Psoas muscle (tissue), 8 donors: ENCODE measurements around the gene ZBTB16. TPM values are rescaled to one million over a fixed set of nuclear protein-coding genes. Genes with fewer than 3 reads are reported as not detected.

Experiments
- ATAC-seq, 4 donors: fragments of 200-7000 bp; cut with Tn5 transposase; one replicate each; pipeline ENCODE4 v1.9.1; 2020; ENCODE audit warnings: moderate library complexity in 3 of 4, mild to moderate bottlenecking in 2 of 4
- DNase-seq, 2 donors: peaks; one replicate each; pipeline ENCODE4 v3.0.0-alpha.2; 2020
- H3K27ac ChIP-seq: fragments of 200-600 bp; one replicate; pipeline ENCODE4 v1.8.0; 2022
- H3K27me3 ChIP-seq, 3 donors: fragments of 200-600 bp in 1 of 3; one replicate each; pipeline versions ENCODE4 v1.6.1 to v1.8.0; 2013 to 2022; ENCODE audit warnings: low read length in 2 of 3, mild to moderate bottlenecking in 2 of 3, moderate library complexity in 1 of 3; ENCODE audit not compliant: insufficient read depth in 3 of 3
- H3K36me3 ChIP-seq, 2 donors: fragments of 200-600 bp in 1 of 2; one replicate each; pipeline versions ENCODE4 v1.6.1 to v1.8.0; 2013 to 2022; ENCODE audit warnings: low read depth in 1 of 2, mild to moderate bottlenecking in 1 of 2, moderate library complexity in 1 of 2; ENCODE audit not compliant: insufficient read depth in 1 of 2
- H3K4me1 ChIP-seq: fragments of 200-600 bp; one replicate; pipeline ENCODE4 v1.8.0; 2022
- H3K4me3 ChIP-seq: fragments of 200-600 bp; one replicate; pipeline ENCODE4 v1.8.0; 2022; ENCODE audit warnings: mild to moderate bottlenecking
- H3K9me3 ChIP-seq: fragments of 200-600 bp; one replicate; pipeline ENCODE4 v1.8.0; 2022
- CTCF ChIP-seq: fragments of 200-600 bp; IDR thresholded peaks from one replicate; pipeline ENCODE4 v1.8.0; 2022; ENCODE audit warnings: antibody characterized with exemption
- WGBS, 3 donors: extraction: QIAGEN DNeasy Blood & Tissue Kit; methylation state at CpG; one replicate each; pipeline versions ENCODE4 v1.1.6 to v1.1.7; 2013; 5-methylcytosine and 5-hydroxymethylcytosine counted together
- intact Hi-C, 2 donors: fragments of 100-400 bp; cut with DNase I; formaldehyde crosslinking; loops; one replicate each; pipeline versions ENCODE4 v1.11.0 to v1.14.2; 2022
- polyA plus RNA-seq, 3 donors: library from polyadenylated mRNA; stranded (reverse); fragments of 200-250 nt; gene quantifications; one replicate each; pipeline ENCODE4 v1.2.3, GENCODE V29; 2013
- total RNA-seq, 4 donors: library from RNA; stranded (reverse); fragmentation: NEBNext Ultra II Directional in 2 of 4; extraction: Animal tissue kit (Norgen Biotek cat#: 25700) in 2 of 4; gene quantifications; one replicate each; pipeline versions ENCODE4 v1.2.1 to v1.2.4, GENCODE V29; 2021 to 2023
- donor health status: healthy with polysubstance abuse.
- donor health status: DM: no; HTN: no; CAD: no; lungs with moderate emphysema.
- donor health status: Bipolar disorder and iron deficiency.
- donor health status: healthy.
- donor health status: DM: yes; HTN: yes; CAD: no.
- donor health status: DM: no; HTN: no; CAD: no.
- donor health status: DM: no; HTN: no; CAD: no.
- donor health status: DM: yes; HTN: yes; CAD: no.

The ZBTB16 gene
- total and polyA plus RNA-seq, 7 donors, result 11.7 to 299 (median 89.8) TPM

GRCh38 chr11:114293201-114293711 lies 233.7 kb downstream of the ZBTB16 start:
- 32 to 61% (median 40%) methylated on average over 1 of the region's 1 CpG for WGBS, 3 donors
- DNase-seq (no peak), ATAC-seq (no peak)
- no peak overlapping the region for H3K4me3 ChIP-seq
- H3K4me1 ChIP-seq, result peaks cover 35% of the 10 kb centered on the region
- peak overlapping the region; percentile 80 for H3K27ac ChIP-seq
- H3K27me3 ChIP-seq, result peaks cover 0 to 2% (median 0%) of the 10 kb centered on the region in 3 donors
- peaks cover 0 to 6% of the 10 kb centered on the region in 2 donors for H3K36me3 ChIP-seq
- TF ChIP-seq CTCF, result no peak
- no peaks in the 10 kb centered on the region for H3K9me3 ChIP-seq
- intact Hi-C loops, result no loop called here

- Histone ChIP-seq H3K36me3 (peaks cover 0 to 29% of the 10 kb centered on the region in 2 donors), H3K9me3 (no peaks in the 10 kb centered on the region), H3K4me3 (peak within 1 kb of the TSS; percentile 72), H3K4me1 (peaks cover 35% of the 10 kb centered on the region), H3K27me3 (peaks cover 0 to 2% (median 0%) of the 10 kb centered on the region in 3 donors), H3K27ac (peak within 1 kb of the TSS; percentile 80)
- WGBS, 3 donors, result 21% methylated on average over 11 of the region's 11 CpGs
- ATAC-seq (peak; percentile 59 to 76 (median 72)), DNase-seq (peak; percentile 83 to 87)
- no peak for TF ChIP-seq CTCF
- intact Hi-C loops, result no loop called here
These were observed 236.4 kb downstream of the ZBTB16 start, which contains the start of gene NNMT for GRCh38 chr11:114295676-114296604. TSS of gene NNMT (plus strand) at chr11:114296399. CDS start at chr11:114296557, 158 bp downstream.

- ATAC-seq (peak in 3 of 4 donors; percentile 12 to 38 (median 25)), DNase-seq (no peak)
- Histone ChIP-seq H3K9me3 (peaks cover 1% of the 10 kb centered on the region), H3K4me1 (peaks cover 26% of the 10 kb centered on the region), H3K27ac (peak overlapping the region; percentile 80), H3K4me3 (peak overlapping the region; percentile 72), H3K36me3 (peaks cover 2 to 36% of the 10 kb centered on the region in 2 donors), H3K27me3 (no peaks in the 10 kb centered on the region)
- intact Hi-C loops, result no loop called here
- 27 to 46% (median 31%) methylated on average over 7 of the region's 7 CpGs for WGBS, 3 donors
- no peak for TF ChIP-seq CTCF
These were observed 237.3 kb downstream of the ZBTB16 start for GRCh38 chr11:114296605-114297372.

- H3K36me3 ChIP-seq, result peaks cover 2 to 40% of the 10 kb centered on the region in 2 donors
- ATAC-seq, result no peak
- intact Hi-C loops, result no loop called here
- 61 to 71% (median 67%) methylated on average over 8 of the region's 8 CpGs for WGBS, 3 donors
- H3K27ac ChIP-seq, result peak overlapping the region; percentile 80
- H3K4me3 ChIP-seq, result peak overlapping the region; percentile 72
- DNase-seq, result no peak
- no peaks in the 10 kb centered on the region for H3K27me3 ChIP-seq
- TF ChIP-seq CTCF, result no peak
- peaks cover 14% of the 10 kb centered on the region for H3K4me1 ChIP-seq
- H3K9me3 ChIP-seq, result peaks cover 5% of the 10 kb centered on the region
These were observed 238.5 kb downstream of the ZBTB16 start for GRCh38 chr11:114297806-114298709.
